ENCODE results near the gene RTRAF.

The RTRAF gene

GRCh38 chr14:51996148-51996746 lies 6.9 kb downstream of the RTRAF start:
- DNase-seq (ENCODE audit: low read depth) = peak; percentile 54

- DNase-seq (ENCODE audit: low read depth) = no peak
Observed at GRCh38 chr14:51998348-51998747, 9.0 kb downstream of the RTRAF start.

DNA sequence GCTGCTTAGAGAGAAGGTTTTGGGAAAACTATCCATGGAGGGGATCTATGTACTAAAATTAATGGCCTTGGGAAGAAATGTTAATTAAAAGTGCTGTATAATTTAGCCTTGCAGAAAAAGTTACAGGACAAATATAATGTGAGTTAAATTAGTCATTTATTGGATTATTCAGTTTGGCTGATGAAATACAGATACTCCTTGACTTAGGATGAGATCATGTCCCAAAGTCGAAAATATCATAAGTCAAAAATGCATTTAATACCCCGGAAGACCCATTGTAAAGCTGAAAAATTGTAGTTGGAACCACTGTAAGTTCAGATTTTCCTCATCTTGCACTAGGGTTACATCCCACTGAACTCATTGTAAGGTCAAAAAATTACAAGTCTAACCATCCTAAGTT lies 9.7 kb downstream of the RTRAF start:
- peak; percentile 29 for DNase-seq (ENCODE audit: low read depth)

- peak; percentile 38 for DNase-seq (ENCODE audit: low read depth)
Observed at GRCh38 chr14:52000019-52000582, 10.8 kb downstream of the RTRAF start.

GRCh38 chr14:52000696-52001095 lies 11.3 kb downstream of the RTRAF start:
- no peak for DNase-seq (ENCODE audit: low read depth)

DNA sequence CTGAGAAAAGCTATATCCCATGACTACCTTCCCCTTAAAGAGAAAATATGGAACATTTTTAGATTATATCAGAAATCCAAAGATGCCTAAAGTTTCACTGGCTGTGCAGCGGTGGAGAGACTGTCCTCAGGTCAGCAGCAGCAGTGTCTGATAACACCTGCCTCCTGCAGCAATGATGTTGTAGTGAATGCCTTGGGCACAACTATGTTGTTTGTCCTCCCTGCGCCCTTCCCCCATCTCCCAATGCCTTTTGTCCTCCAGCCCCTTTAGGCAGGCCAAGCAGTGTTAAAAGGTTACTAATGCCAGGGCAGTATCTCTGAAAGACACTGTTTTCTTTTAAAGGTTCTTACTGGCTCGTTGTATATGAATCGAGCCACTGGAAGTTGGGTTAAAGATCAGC lies 13.2 kb downstream of the RTRAF start:
- DNase-seq (ENCODE audit: low read depth) = no peak

DNA sequence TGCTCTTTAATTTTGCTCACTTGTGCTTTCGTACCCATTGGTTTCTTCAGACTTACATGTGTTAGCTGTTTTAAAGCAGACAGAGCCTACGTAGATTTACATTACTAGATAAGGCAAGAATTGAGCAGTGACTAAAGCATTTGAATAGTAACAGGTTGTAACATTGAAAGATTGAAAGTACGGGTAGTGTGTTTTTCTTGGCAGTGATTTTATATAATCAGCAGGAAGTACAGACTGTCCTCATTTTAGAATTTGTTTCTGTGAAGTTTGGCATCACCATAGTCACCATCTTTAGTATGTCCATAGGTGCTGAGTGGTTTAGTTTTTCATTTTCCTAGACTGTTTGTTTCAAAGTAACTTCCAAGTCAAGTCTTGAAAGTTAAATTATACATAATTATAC lies 14.0 kb downstream of the RTRAF start:
- DNase-seq (ENCODE audit: low read depth) = peak; percentile 61

DNA sequence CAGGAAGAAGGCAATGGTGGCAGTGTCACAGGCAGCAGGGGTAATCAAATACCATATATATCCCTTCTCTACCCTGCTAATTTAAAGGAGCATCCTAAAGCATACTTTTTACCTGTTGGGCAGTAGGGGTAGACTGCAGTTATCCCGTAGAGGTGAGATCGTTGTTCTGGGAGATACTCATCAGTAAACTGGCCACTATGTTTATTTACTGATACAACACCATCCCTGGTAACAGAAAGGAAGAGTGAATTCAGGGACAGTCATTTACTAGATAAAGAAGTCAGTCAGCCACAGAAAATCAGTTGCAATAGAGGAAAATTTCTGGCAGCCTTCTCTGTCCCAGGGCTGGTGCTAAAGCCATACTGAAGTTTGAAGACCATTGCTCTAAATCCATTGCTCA lies 16.3 kb downstream of the RTRAF start:
- DNase-seq (ENCODE audit: low read depth) = no peak

DNA sequence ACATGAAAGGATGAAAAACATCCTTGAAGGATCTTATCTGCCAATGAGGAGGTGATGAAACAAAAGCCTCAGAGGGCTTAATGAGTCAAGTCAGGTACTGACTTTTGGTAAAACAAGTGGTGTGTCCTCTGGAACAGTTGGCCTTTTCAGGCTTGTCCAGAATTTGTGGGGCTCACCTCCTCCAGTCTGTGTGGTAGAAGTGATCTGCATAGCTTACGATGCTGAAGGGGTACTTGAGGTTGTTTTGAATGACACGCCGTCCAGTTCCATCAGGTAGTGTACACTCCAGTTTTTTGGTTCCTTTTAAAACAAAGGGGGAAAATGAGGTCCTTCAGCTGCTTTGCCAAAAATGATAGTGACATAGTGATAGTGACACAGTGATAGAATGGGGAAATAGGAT lies 17.0 kb downstream of the RTRAF start:
- DNase-seq (ENCODE audit: low read depth) = no peak

DNA sequence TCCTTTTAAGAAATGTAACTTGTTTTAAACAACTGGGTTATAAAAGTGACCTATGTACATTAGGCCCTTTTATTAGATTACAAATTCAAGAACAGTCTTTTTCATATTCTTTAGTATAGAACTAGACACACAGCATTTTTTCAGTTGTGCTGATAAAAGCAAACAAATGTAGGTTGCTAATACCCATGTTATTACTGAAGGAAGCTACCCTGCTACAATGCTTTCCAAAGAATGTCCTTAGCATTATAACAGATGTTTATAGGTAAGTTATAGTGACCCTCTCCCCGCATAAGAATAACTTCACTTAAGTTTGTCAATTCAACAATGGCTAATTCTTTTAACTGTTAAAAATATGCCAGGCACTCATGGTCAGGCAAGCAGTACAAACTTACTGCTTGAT lies 17.9 kb downstream of the RTRAF start:
- DNase-seq (ENCODE audit: low read depth) = no peak

GRCh38 chr14:52007637-52008036 lies 18.3 kb downstream of the RTRAF start:
- no peak for DNase-seq (ENCODE audit: low read depth)

GRCh38 chr14:52008136-52008535 lies 18.8 kb downstream of the RTRAF start:
- no peak for DNase-seq (ENCODE audit: low read depth)

DNA sequence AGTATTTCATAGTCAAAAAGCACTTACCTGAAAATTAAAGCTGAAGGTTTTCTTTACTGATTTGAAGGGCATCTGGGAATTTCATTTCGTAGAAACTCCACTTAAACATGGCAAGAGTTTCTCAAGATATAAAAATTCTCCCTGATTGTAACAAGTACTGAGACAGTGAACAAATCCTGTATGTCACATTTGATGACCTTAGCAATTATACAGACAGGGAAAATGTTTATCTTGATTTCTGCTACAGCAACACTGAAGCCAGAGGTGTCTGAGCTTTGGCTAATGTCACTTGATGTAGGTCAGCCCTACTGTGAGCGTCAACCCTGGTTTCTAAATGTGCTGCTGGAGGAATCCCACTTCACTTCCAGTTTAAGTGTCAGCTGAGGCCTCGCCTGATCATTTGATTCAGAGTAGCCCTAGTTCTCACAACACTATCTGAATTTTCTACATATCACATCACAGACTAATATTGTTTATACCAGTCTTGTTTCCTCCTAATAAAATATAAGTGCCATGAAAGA lies 20.9 kb downstream of the RTRAF start:
- DNase-seq (ENCODE audit: low read depth) = no peak

- DNase-seq (ENCODE audit: low read depth) = no peak
Observed at GRCh38 chr14:52011523-52011922, 22.2 kb downstream of the RTRAF start.

DNA sequence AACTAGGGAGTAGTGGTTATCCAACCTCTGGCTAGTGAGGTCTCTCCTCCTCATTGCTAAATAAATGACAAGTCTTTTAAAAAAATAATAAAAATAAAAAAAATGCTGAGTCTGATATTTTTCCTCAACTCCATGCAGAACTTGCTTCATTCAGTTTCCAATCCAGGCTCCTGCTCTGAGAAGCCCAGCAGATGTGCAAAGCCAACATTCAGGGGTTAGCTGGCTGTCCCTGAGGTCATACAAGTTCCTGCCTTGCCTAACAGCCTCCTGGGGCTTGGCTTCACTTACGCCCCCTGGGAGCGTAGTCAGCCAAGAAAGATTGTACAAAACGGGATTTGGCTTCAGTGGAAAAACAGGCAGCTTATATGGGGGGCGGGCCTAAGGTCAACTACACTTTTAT lies 23.3 kb downstream of the RTRAF start:
- no peak for DNase-seq (ENCODE audit: low read depth)

- no peak for DNase-seq (ENCODE audit: low read depth)
Observed at GRCh38 chr14:52013984-52014600, 24.7 kb downstream of the RTRAF start.

DNA sequence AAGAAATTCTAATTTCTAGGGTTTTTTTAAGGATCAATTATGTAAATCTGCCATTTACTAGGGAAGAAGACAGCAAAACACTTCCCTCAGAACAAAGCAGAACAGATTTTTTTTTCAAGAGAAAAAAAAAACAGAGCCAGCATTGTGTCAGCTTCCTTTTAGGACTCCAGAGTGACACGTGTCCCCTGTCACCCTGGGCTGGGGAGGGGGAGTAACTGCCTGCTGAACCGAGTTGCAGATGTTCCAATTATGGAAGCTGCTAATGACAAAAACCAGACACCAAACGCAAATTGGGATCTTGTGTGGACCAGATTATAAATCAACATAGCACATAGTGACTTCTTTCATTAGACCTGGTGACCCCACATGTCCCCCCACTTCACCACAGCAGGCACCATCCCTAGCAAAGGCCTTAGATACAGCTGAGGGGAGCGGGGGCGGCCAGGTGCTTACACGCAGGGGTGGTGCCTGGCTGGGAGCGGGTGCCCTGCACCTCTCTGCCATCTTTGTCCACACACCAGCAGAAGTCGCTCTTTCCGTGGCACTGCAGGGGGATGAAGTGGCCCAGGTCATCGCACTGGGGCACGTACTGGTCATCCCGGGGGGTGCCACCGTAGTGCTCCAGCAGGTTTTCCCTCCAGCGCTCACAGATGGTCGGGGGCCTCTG lies 25.4 kb downstream of the RTRAF start:
- no peak for DNase-seq (ENCODE audit: low read depth)

DNA sequence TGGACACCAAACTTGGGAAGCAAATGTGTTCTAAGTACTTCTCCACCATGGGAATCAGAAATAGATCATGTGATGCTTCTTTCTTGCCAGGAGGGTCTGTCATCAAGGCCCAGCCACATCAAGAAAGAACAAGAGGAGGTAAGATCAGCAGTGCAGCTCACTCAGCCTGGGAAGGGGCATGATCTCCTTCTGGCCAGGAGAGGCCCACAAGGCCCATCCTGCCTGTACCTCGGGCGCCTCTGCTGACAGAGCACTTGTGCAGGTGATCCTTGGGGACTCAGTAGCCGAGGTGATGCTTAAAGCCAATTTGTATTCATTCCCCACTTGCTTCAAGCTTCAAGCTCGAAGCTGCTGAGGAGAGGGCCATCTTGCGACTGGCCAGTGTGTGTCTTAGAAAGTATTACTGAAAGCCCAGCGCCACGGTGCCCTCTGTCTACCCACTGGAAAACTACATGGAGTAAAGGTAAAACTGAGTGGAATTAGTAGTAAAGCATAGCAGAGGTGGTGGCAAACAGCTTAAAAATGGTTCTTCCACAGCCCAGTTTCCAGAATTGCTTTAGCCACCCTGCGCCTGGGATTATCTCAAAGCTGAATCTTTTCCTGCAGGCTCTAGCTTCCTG lies 26.2 kb downstream of the RTRAF start:
- DNase-seq (ENCODE audit: low read depth) = peak; percentile 40

DNA sequence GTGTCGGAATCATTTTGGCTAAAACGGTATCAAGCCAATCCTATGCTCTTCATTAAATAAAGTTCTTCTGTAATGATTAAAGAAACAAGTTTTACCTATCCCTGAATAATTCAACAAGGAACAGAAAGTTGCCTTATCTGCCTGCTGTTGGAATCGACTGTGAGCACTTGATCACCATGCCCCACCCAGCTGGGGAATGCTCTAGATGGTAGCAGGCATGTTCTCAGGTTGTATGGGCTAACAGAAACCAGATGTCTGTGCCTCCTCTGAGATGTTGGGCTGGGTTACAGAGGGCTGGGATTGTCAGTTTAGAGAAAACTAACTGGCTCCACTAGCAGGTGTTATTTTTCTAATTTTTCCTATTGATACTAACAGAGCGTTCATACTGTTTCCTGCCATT lies 28.9 kb downstream of the RTRAF start:
- DNase-seq (ENCODE audit: low read depth) = no peak

GRCh38 chr14:52018970-52019369 lies 29.6 kb downstream of the RTRAF start:
- no peak for DNase-seq (ENCODE audit: low read depth)

DNA sequence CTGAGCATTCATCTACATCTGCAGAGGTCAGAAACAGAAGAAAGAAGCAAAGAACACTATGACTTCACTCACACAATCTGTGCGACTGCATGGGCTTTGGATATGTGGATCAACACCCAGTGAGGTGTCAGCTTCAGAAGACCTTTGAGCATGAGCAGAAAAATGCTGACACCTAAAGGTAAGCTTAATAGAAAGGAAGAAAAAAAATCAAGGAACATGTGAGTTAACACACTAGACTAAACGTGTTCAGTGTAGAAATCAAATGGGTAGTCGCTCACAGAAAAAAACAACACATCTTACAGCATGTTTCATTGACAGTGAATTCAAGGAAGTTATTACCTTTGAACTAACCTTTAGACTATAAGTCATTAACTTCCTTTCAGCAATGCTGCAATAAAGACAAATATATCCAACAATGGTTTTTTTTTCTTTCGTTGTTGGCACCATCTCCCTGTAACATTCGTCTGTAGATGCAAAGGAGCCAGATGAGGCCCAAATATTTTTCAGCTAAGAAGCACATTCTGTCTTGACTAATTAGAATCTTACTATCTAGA lies 30.9 kb downstream of the RTRAF start:
- DNase-seq (ENCODE audit: low read depth) = no peak
